Choroid plexus epithelial cell (primary cell): ENCODE data around the gene AGPAT3.
"Not testable (repeated sequence)": the region's sequence is repeated elsewhere in the genome, so short reads cannot be mapped to it uniquely, and the experiment has no call there.

Experiments
- DNase-seq: peaks from one replicate; pipeline ENCODE4 v3.0.0-alpha.2; 2010; ENCODE audit warnings: low read depth
- H3K4me3 ChIP-seq: 2 replicates; pipeline ENCODE4 v1.5.1; 2011; ENCODE audit warnings: low read depth, mild to moderate bottlenecking, control low read depth, low read length, moderate library complexity
- CTCF ChIP-seq: conservative IDR thresholded peaks from 2 replicates; pipeline ENCODE4 v1.5.1; 2011; ENCODE audit warnings: low read depth, mild to moderate bottlenecking, control low read depth, inconsistent platforms, low read length, moderate library complexity

Gene AGPAT3

GRCh38 chr21:43892984-43893535, 28.0 kb downstream of the AGPAT3 start:
- no peak for TF ChIP-seq CTCF
- no peak for DNase-seq
- no peak overlapping the region for H3K4me3 ChIP-seq

- no peak for TF ChIP-seq CTCF
- H3K4me3 ChIP-seq, result no peak overlapping the region
- DNase-seq, result no peak
Observed at GRCh38 chr21:43893536-43894205, 28.6 kb downstream of the AGPAT3 start.

- no peak for TF ChIP-seq CTCF
- no peak for DNase-seq
- no peak overlapping the region for H3K4me3 ChIP-seq
Observed at GRCh38 chr21:43894206-43894577, 29.2 kb downstream of the AGPAT3 start.

- no peak for DNase-seq
- TF ChIP-seq CTCF, result no peak
- no peak overlapping the region for H3K4me3 ChIP-seq
Observed at GRCh38 chr21:43895196-43895595, 30.2 kb downstream of the AGPAT3 start.

- not testable (repeated sequence) for DNase-seq
Observed at GRCh38 chr21:43896696-43897299, 31.8 kb downstream of the AGPAT3 start.

GRCh38 chr21:43899307-43900077, 34.5 kb downstream of the AGPAT3 start:
- TF ChIP-seq CTCF, result no peak
- DNase-seq, result no peak
- no peak overlapping the region for H3K4me3 ChIP-seq

More at GRCh38 chr21:43896696-43897299, 31.8 kb downstream of the AGPAT3 start:
- not testable (repeated sequence) for H3K4me3 ChIP-seq

GRCh38 chr21:43900078-43900385, 35.0 kb downstream of the AGPAT3 start:
- no peak for DNase-seq
- no peak overlapping the region for H3K4me3 ChIP-seq

More at GRCh38 chr21:43900078-43900385, 35.0 kb downstream of the AGPAT3 start:
- TF ChIP-seq CTCF, result no peak
